Esophagus mucosa (tissue), 1 donor: ENCODE measurements around the gene F2RL3. TPM values are rescaled to one million over a fixed set of nuclear protein-coding genes. Genes with fewer than 3 reads are reported as not detected.

ENCODE experiments used
- ATAC-seq: fragments of 200-7000 bp; cut with Tn5 transposase; one replicate; pipeline ENCODE4 v1.9.1; 2020
- total RNA-seq: library from RNA; stranded (reverse); gene quantifications from one replicate; pipeline ENCODE4 v1.2.4, GENCODE V29; 2023
- donor health status: DM: yes; HTN: yes; CAD: no.

F2RL3 gene
- total RNA-seq, 1 donor from 2014 or later, result 0.24 TPM

DNA sequence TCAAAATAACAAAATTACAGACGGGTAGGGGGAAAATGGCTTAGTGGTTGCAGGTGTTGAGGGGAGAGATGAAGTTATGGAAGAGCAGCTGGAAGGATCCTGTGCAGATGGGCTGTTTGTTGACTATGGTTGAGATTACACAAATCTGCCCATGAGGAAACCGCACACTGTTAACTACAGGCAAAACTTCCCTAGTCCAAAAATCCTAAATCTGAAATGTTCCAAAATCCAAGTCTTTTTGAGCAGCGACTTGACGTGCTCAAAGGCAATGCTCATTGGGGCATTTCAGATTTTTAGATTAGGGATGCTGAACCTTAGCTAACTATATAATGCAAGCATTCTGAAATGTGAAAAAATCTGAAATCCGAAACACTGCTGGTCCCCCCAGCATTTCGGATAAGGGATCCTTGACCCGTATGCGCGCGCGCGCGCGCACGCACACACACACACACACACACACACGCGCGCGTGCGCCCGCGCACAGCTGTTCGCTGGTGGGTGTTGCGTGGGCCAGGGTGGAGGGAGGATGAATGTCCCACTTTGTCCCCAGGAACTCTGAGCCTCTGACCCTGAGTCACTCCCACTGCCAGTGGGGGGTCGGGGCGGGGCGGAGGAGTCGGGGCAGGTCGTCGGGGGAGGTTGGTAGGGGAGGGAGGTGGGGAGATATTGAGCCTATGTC lies 6.8 kb downstream of the F2RL3 start:
- ATAC-seq, result no peak

GRCh38 chr19:16896146-16897028 lies 7.6 kb downstream of the F2RL3 start:
- peak; percentile 5 for ATAC-seq

DNA sequence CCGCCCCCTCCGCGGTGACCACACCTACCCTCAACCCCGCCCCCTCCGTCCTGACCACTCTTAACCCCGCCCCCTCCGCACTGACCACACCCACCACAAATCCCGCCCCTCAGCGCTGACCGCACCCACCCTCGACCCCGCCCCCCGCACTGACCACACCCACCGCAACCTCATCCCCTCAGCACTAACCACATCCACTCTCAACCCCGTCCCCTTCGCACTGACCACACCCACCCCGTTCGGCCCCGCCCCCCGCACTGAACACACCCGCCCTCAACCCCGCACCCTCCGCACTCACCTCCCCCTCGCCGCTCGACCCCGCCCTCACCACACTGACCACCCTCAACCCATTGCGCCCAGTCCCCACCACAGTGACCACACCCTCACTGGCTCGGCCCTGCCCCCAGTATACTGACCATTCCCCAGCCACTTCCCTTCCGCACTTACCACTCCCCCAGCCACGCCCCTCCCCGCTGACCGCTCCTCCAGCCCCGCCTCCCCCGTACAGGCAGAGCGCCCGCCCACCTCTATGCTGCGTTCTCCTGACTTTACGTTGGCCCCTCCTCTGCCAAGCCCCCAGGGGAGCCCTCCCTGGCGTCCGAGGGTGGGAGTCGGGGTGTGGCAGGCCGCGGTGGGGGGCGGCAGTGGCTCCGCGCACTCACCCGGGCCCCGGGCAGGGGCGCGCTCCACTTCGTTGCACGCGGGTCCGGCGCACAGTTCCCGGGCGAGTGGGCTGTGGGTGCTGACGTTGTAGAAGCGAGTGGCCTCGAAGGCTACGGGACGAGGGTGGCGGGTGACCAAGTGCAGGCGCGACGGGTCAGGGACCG lies 8.4 kb downstream of the F2RL3 start:
- peak; percentile 91 for ATAC-seq

DNA sequence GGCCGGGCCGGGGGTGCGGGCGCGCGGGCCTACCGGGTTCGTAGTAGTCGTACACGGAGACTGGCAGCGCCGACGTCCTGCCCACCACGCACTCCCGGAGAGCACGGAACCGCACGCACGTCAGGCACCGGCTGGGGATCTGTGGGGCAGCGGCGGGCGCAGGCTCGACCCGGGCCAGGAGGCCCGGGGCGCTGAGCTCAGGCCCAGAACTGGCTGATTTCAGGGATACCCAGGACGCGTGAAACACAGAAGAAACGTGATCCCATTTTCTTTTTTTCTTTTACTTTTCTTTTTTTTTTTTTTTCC lies 9.0 kb downstream of the F2RL3 start:
- ATAC-seq, result peak; percentile 16

GRCh38 chr19:16898361-16899015 lies 9.7 kb downstream of the F2RL3 start:
- no peak for ATAC-seq

GRCh38 chr19:16899566-16900075 lies 10.8 kb downstream of the F2RL3 start:
- no peak for ATAC-seq

DNA sequence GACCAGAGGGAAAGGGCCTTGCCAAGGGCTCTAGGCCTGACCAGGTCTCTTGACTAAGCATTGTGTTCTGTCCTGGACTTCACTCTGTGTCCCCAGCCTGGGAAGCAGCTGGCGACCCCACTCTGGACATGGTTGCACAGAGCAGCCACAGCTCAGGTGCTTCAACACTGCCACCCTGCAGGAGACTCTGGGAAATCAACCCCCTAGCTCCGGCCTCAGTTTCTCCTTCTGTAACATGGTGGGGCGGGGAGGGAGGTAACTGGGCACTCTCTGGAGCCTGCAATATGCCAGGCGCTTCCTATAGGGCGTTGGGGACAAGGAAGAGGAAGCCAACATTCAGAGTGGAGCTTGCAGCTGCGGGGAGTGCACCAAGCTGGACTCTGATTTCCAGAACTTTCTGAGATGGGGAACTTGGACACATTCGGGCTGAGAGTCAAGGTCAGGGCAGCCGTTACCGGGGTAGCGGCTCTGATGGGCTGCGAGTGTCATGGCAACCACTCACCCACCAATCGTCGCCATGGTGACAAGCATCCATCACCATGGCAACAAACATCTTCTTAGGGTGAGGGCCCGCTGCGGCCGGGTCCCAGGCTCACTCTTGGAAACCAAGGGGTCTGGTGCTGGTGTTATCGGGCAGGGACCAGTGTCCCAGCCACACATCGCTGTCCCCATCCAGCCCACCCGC lies 12.8 kb downstream of the F2RL3 start:
- no peak for ATAC-seq

DNA sequence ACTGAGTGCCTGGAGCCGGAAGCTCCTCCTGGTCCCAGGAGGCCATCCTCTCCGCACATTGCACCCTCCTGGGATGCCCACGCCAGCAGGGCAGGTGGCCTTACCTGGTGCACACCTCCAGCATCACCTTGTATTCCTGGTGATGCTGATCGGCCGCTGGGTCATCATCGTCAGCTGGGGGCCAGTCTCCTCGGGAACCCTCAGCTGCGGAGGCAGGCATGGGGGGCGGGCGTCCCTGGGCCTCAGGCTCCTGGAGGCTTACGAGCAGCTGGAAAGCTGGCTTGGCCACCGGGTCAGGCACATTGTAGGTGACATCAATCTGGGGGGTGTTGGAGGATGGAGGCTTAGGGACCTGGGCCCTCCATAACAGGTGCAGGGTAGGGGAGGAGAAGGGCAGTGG lies 13.7 kb downstream of the F2RL3 start:
- no peak for ATAC-seq

DNA sequence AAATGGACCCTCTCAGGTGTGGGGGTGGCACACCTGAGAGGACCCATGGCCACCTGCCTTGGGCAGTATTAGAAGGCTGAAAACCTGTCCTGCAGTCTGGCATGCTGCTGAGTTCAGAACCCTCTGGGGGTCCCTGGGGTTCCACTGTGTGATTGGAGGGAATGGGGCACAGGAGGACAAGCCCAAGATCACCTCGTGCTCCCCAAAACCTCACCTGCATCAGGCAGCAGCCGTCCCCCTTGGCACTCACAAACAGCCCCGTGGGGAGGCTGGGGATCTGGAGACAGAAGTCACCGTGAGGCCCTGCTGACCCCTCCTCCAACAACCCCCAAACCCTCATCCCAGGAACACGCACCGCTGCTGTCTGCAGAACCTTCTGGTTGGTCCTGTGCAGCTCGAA lies 14.5 kb downstream of the F2RL3 start:
- ATAC-seq, result no peak

DNA sequence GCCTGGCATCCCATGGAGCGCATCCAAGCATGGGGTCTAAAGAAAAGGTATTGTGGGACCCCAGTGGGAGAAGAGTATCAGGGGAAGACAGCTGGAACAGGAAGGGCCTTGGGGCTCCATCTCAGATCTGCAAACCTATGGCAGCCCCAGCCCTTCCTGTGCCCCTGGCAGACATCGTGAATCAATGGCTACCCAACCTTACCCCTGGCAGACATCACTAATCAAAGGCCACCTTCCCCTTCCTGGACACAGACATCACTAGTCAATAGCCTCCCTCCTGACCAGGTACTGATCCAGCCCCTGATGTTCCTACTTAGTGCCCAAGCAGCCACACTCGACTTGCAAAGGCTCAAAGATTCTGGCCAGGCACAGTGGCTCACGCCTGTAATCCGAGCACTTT lies 15.8 kb downstream of the F2RL3 start:
- no peak for ATAC-seq

DNA sequence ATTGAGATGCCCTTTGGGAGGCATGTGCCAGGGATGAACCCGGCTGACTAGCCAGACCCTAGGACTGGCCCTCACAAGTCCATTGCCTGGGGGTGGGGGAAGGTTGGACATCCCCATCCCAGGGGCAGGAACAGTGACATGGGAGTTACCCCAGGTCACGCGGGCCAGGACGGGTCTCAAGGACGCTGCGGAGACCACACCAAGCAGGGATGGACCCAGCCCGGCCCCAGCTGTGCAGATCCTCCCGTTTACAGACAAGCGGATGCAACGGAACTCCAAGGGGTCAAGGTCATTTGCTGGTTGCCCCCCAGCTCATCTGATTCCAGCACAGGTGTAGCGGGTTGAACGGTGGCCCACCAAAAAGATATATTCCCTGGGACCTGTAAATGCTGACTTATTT lies 20.0 kb downstream of the F2RL3 start:
- ATAC-seq, result no peak

- no peak for ATAC-seq
Measured at GRCh38 chr19:16911046-16911445, 22.2 kb downstream of the F2RL3 start.

DNA sequence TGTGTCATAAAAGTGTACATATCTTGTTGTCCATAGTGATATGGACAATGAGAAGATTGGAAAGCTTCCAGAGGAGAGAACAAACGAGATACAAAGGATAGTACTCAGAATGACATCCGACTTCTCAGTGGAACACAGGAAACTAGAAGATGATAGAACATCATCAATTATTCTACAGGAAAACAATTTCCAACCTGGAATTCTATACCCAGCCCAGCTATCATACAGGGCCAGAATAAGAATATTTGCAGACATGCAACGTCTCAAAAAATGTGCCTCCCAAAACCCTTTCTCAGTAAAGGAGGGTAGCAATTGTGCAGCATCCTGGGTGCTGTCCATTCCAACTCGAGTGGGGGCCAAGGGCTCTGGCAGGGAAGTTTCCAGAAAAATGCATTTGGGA lies 24.0 kb downstream of the F2RL3 start:
- ATAC-seq, result no peak

DNA sequence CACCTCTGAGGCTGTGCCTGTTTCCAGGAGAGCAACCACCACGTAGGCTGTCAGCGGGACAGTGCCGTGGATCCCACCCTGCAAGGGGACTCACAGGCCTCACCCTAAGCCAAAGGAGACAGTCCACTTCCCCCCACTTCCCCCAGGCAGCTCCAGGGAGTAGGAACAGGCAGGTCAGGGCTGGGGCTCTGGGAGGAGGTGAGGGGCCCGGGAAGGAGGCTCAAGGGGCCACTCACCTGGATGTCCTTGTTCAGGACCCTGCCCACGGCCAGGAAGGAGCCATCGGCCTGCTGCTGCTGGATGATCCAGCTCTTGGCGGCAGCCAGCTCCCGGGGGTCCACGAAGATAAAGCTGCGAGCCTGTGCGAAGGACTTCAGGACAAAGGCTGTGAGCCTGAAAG lies 25.6 kb downstream of the F2RL3 start:
- no peak for ATAC-seq

DNA sequence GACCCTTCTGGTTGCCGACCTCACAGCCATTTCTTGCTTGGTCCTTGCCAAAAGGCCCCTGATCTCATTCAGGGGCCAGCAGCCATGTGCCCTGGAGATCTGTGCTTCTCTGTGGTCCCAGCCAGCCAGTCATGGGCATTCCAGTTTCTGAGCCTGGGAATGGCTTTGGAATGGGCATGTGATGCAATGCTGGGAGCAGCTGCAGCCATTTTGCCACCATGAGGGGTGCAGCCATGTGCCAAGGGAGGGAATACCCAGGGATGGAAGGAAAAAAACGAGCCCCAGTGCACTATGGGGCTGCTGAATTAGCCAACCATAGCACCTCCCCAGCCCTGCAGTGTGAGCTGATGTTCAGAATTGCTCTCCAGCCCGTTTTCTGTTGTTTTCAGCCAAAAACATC lies 26.3 kb downstream of the F2RL3 start:
- ATAC-seq, result no peak

DNA sequence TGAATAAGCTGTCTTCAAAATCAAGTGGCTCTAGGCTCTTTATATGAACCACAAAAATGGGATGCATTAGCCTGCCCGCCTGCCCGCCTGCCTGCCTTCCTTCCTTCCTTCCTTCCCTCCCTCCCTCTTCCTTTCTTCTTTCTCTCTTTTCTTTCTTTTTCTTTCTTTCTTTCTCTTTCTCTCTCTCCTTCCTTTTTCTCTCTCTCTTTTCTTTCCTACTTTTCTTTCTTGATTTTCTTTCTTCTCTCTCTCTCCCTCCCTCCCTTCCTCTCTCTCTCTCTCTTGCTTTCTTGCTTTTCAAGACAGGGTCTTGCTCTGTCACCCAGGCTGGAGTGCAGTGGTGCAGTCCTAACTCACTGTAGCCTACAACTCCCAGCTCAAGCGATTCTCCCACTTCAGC lies 26.9 kb downstream of the F2RL3 start:
- no peak for ATAC-seq

DNA sequence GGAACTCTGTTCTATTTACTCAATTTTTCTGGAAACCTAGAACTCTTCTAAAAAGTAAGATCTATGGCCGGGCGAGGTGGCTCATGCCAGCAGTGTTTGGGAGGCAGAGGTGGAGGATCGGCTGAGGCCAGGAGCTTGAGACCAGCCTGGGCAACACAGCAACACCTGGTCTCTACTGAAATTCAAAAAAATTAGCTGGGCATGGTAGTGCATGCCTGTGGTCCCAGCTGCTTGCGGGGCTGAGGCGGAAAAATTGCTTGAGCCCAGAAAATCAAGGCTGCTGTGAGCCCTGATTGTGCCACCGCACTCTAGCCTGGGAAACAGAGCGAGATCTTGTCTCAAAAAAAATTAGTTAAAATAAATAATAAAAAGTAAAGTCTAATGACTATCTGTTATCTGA lies 28.6 kb downstream of the F2RL3 start:
- ATAC-seq, result no peak

DNA sequence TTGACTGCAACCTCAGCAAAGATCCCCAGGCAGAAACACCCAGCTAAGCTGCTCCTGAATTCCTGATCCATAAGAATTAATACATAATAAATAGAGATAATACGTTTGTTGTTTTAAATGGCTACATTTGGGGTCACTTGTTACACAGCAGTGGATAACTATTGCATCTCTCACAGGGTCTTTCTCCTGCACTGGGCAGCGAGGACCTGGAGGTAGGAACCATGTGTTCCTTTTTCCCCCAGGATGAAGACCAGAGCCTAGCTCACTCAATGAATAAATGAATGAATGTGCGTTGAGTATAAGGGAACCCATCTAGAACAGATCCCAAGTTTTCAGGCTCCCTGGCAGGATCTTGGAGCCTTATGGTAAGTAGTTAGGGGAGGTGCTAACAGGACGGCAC lies 30.7 kb downstream of the F2RL3 start:
- no peak for ATAC-seq

DNA sequence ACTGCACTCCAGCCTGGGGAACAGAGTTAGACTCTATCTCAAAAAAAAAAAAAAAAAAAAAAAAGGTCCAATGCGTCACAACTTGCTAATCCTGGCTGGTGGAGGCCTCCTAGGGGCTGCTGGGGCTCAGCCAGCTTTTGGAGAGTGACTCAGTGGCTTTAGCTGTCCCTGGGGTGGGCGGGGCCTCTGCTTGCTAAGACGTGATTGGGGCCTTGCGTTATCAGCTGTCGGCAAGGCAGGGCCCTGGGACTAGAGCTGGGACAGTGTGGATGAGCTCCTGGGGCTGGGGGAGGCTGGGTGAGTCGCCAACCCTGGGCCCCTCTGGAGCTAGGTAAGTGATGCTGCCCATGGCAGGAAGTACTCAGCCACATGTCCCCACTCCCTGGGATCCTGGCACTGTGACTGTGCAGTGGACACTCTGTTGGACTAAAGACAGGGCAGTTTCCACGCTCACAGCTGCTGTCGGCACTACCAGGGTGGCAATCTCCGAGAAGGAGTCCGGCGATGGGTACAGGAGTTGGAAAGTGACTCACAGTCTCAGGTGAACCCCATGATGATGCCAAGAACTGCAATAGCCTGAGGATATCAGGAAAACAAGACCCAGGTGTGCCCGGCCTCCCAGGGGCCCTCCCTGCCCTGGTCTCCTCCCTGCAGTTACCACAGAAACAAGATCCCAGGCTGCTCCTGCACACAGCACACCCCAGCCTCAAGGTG lies 32.2 kb downstream of the F2RL3 start:
- ATAC-seq, result peak; percentile 84

DNA sequence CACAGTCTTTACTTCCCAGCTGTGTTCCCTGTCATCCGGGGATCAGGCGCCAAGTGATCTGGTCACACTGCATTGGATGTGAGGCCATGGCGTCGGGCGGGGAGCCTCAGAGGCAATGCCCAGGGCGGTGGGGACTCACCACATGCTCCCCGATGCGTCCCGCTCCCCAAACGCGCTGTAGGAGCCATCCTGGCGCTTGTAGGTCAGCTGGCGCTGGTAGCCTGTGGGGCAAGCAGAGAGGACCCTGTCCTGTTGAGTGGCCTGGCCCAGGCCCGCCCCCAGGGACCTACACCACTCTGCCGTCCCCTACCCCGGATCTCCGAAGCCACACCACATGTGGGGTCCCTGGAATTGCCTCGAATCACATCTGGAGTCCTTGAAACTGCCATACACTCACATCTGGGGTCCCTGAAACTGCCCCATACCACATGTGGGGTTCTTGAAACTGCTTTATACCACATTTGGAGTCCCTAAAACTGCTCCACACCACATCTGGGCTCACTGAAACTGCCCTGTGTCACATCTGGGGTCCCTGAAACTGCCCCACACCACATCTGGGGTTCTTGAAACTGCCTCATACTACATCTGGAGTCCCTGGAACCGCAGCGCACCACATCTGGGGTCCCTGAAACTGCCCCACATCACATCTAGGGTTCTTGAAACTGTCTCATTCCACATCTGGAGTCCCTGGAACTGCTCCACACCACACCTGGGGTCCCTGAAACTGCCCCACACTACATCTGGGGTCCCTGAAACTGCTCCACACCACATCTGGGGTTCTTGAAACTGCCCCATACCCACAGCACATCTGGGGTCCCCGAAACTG lies 33.2 kb downstream of the F2RL3 start:
- no peak for ATAC-seq

- ATAC-seq, result no peak
Measured at GRCh38 chr19:16922592-16922934, 33.8 kb downstream of the F2RL3 start.
